ENCODE data around the gene XRCC6. TPM values are rescaled to one million over a fixed set of nuclear protein-coding genes. Genes with fewer than 3 reads are reported as not detected.

The XRCC6 gene
- total and polyA plus RNA-seq, 9 of the 15 experiments (the other 6 are each of a cell fraction or from before 2014, with no cell fraction given) = 151 to 440 (median 318) TPM

DNA sequence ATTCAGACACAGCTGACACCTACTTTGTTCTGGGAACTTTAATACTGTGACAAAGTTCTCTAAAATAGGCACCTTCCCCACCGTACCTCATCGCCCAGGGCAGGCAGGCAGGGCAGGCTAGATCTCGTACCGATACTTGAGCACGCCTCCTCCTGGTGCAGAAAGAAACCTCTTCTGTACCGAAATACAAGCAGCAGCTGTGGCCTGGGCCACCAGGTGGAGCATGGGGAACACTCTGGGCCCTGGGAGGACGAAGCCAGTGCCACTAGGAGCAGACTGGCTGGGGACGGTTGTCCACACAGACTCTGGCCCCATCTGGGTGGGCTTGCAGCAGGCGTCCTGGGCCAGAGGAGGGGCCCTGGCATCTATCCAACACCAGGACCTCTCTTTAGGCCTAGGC, 44.2 kb upstream of the XRCC6 start (continued):
- TF ChIP-seq PRPF4 (IDR thresholded peaks at IDR 0.05; ENCODE audit: insufficient read depth, low read depth, low read length, poor library complexity, severe bottlenecking) (no peak), EZH2 (IDR thresholded peaks at IDR 0.05; ENCODE audit: borderline replicate concordance, low read depth, low read length) (no peak), ZNF239 (CRISPR knock-in tag; IDR thresholded peaks at IDR 0.05) (no peak), CREBBP (IDR thresholded peaks at IDR 0.05; ENCODE audit: low read depth, low read length) (no peak), KLF1 (tag; IDR thresholded peaks at IDR 0.05) (no peak), NR2C1 (IDR thresholded peaks at IDR 0.05) (no peak), NR2C1 (tag; IDR thresholded peaks at IDR 0.05) (no peak), ZNF507 (tag; conservative IDR thresholded peaks at IDR 0.05) (no peak), GTF2F1 (IDR thresholded peaks at IDR 0.05; ENCODE audit: low read depth, low read length) (no peak)
- TF ChIP-seq, protein P1, sequence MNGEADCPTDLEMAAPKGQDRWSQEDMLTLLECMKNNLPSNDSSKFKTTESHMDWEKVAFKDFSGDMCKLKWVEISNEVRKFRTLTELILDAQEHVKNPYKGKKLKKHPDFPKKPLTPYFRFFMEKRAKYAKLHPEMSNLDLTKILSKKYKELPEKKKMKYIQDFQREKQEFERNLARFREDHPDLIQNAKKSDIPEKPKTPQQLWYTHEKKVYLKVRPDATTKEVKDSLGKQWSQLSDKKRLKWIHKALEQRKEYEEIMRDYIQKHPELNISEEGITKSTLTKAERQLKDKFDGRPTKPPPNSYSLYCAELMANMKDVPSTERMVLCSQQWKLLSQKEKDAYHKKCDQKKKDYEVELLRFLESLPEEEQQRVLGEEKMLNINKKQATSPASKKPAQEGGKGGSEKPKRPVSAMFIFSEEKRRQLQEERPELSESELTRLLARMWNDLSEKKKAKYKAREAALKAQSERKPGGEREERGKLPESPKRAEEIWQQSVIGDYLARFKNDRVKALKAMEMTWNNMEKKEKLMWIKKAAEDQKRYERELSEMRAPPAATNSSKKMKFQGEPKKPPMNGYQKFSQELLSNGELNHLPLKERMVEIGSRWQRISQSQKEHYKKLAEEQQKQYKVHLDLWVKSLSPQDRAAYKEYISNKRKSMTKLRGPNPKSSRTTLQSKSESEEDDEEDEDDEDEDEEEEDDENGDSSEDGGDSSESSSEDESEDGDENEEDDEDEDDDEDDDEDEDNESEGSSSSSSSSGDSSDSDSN (IDR thresholded peaks at IDR 0.05; ENCODE audit: borderline replicate concordance in 1 of 2, low read depth in 2 of 2, low read length in 2 of 2) = no peak
- TF ChIP-seq, protein P2, sequence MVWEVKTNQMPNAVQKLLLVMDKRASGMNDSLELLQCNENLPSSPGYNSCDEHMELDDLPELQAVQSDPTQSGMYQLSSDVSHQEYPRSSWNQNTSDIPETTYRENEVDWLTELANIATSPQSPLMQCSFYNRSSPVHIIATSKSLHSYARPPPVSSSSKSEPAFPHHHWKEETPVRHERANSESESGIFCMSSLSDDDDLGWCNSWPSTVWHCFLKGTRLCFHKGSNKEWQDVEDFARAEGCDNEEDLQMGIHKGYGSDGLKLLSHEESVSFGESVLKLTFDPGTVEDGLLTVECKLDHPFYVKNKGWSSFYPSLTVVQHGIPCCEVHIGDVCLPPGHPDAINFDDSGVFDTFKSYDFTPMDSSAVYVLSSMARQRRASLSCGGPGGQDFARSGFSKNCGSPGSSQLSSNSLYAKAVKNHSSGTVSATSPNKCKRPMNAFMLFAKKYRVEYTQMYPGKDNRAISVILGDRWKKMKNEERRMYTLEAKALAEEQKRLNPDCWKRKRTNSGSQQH (CRISPR knock-in tag; IDR thresholded peaks at IDR 0.05) = no peak
- TF ChIP-seq, protein P3, sequence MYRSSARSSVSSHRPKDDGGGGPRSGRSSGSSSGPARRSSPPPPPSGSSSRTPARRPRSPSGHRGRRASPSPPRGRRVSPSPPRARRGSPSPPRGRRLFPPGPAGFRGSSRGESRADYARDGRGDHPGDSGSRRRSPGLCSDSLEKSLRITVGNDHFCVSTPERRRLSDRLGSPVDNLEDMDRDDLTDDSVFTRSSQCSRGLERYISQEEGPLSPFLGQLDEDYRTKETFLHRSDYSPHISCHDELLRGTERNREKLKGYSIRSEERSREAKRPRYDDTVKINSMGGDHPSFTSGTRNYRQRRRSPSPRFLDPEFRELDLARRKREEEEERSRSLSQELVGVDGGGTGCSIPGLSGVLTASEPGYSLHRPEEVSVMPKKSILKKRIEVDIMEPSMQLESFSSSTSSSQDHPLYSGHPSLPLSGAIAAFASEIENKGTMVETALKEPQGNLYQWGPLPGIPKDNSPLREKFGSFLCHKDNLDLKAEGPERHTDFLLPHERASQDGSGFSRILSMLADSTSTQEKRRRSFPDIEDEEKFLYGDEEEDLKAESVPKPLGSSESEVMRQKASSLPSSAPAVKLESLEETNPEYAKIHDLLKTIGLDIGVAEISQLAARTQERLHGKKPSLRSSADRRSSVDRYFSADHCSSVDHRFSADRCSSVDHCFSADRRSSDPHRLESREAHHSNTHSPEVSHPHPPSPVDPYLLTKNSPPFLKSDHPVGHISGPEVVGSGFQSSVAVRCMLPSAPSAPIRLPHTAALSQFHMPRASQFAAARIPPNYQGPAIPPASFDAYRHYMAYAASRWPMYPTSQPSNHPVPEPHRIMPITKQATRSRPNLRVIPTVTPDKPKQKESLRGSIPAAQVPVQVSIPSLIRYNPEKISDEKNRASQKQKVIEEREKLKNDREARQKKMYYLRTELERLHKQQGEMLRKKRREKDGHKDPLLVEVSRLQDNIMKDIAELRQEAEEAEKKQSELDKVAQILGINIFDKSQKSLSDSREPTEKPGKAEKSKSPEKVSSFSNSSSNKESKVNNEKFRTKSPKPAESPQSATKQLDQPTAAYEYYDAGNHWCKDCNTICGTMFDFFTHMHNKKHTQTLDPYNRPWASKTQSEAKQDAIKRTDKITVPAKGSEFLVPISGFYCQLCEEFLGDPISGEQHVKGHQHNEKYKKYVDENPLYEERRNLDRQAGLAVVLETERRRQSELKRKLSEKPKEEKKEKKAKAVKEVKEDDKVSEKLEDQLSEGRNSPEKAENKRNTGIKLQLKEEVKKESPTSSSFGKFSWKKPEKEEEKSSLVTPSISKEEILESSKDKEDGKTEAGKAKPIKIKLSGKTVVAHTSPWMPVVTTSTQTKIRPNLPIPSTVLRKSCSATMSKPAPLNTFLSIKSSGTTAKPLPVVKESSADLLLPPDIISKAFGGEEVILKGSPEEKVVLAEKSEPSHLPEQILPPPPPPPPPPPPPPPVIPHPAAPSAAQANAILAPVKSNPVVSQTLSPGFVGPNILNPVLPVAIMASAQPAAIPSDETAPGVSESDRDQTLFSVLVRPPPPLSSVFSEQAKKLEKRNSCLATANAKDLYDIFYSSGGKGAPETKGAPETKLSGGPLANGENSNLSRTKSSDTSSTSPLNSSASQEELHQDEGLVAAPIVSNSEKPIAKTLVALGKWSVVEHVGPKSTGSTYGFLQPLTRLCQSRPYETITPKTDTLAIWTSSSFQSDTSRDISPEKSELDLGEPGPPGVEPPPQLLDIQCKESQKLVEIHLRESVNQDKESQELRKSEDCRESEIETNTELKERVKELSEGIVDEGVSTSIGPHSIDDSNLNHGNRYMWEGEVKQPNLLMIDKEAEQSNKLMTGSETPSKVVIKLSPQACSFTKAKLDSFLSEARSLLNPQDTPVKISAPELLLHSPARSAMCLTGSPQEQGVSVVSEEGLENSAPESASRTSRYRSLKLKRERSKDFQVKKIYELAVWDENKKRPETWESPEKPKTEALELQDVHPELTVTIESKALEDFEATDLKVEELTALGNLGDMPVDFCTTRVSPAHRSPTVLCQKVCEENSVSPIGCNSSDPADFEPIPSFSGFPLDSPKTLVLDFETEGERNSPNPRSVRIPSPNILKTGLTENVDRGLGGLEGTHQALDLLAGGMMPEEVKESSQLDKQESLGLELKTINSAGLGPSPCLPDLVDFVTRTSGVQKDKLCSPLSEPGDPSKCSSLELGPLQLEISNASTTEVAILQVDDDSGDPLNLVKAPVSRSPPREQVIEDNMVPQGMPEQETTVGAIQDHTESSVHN (IDR thresholded peaks at IDR 0.05; ENCODE audit: borderline replicate concordance in 1 of 2, low read depth in 1 of 2) = no peak

All from K562 (cell line).